ENCODE results near the gene LDHA. TPM values are rescaled to one million over a fixed set of nuclear protein-coding genes. Genes with fewer than 3 reads are reported as not detected.

The LDHA gene
- total RNA-seq, 1 donor from 2014 or later: 977 TPM

DNA sequence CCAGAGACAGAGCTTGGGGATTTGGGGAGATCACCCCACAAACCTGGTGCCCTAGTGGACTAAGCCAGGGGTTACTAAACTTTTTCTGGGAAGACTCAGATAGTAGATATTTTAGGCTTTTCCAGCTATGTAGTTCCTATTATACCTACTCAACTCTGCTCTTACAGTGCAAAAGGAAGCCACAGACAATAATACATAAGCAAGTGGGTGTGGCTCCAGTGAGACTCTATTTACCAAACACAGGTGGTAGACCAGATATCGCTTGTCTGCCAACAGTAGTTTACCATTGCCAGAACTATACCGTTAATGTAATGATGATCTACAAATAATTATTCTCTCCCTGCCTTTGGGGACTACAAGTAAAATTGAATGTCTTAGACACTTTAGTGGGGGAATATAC lies 24.7 kb downstream of the LDHA start:
- no peaks in the 10 kb centered on the region for H3K9me3 ChIP-seq (ENCODE audit: low read depth)
- no peaks in the 10 kb centered on the region for H4K20me1 ChIP-seq (ENCODE audit: low read depth)
- TF ChIP-seq, protein P1, sequence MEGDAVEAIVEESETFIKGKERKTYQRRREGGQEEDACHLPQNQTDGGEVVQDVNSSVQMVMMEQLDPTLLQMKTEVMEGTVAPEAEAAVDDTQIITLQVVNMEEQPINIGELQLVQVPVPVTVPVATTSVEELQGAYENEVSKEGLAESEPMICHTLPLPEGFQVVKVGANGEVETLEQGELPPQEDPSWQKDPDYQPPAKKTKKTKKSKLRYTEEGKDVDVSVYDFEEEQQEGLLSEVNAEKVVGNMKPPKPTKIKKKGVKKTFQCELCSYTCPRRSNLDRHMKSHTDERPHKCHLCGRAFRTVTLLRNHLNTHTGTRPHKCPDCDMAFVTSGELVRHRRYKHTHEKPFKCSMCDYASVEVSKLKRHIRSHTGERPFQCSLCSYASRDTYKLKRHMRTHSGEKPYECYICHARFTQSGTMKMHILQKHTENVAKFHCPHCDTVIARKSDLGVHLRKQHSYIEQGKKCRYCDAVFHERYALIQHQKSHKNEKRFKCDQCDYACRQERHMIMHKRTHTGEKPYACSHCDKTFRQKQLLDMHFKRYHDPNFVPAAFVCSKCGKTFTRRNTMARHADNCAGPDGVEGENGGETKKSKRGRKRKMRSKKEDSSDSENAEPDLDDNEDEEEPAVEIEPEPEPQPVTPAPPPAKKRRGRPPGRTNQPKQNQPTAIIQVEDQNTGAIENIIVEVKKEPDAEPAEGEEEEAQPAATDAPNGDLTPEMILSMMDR (IDR thresholded peaks at IDR 0.05): no peak
- no peak for TF ChIP-seq EZH2 (IDR thresholded peaks at IDR 0.05)
- no peak for TF ChIP-seq EZH2phosphoT487 (IDR thresholded peaks at IDR 0.05)
- Mint-ChIP-seq H3K4me3 (no peak overlapping the region), H3K27ac (no peak overlapping the region), H3K4me1 (no peaks in the 10 kb centered on the region), H3K27me3 (ENCODE audit: insufficient read depth, low read depth) (no peaks in the 10 kb centered on the region), H3K36me3 (no peaks in the 10 kb centered on the region), H3K9me3 (no peaks in the 10 kb centered on the region)
- H3K9ac ChIP-seq: no peak overlapping the region
- H3K27ac ChIP-seq: no peak overlapping the region
- no peaks in the 10 kb centered on the region for H3K36me3 ChIP-seq
- no peak overlapping the region for H2AFZ ChIP-seq (replicated peaks)
- H3K4me2 ChIP-seq: no peak overlapping the region
- DNase-seq (ENCODE audit: low spot score): no peak
- H3K79me2 ChIP-seq (ENCODE audit: low read depth): no peaks in the 10 kb centered on the region
- H3F3A ChIP-seq (ENCODE audit: low read depth): no peaks in the 10 kb centered on the region
- no peak overlapping the region for H3K4me3 ChIP-seq
- no peaks in the 10 kb centered on the region for H3K4me1 ChIP-seq
- no peaks in the 10 kb centered on the region for H3K27me3 ChIP-seq

DNA sequence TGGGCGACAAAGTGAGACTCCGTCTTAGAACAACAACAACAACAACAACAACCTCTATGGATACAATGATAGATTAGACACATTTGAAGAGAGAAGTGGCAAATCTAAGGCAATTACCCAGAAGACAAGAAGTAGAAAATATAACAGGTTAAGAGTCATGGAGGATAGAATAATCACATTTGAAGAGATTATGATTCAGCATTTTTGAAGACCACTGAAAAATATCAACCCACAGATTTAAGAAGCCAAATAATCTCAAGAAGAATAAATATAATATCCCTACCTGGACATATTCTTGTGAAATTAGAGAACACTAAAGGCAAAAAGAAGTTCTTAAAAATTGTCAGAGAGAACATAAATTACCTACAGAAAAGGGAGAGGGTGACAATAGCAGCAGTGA lies 25.7 kb downstream of the LDHA start:
- no peak overlapping the region for H3K27ac Mint-ChIP-seq
- Histone ChIP-seq H3K4me1 (no peaks in the 10 kb centered on the region), H3K9me3 (ENCODE audit: low read depth) (no peaks in the 10 kb centered on the region), H3K27ac (no peak overlapping the region), H2AFZ (replicated peaks) (no peak overlapping the region), H3K4me3 (no peak overlapping the region), H3K79me2 (ENCODE audit: low read depth) (no peaks in the 10 kb centered on the region), H3K4me2 (no peak overlapping the region), H3K9ac (no peak overlapping the region), H3F3A (ENCODE audit: low read depth) (no peaks in the 10 kb centered on the region), H3K36me3 (no peaks in the 10 kb centered on the region), H4K20me1 (ENCODE audit: low read depth) (no peaks in the 10 kb centered on the region), H3K27me3 (no peaks in the 10 kb centered on the region)
- H3K36me3 Mint-ChIP-seq: no peaks in the 10 kb centered on the region
- H3K9me3 Mint-ChIP-seq: no peaks in the 10 kb centered on the region
- TF ChIP-seq EZH2 (IDR thresholded peaks at IDR 0.05) (no peak), EZH2phosphoT487 (IDR thresholded peaks at IDR 0.05) (no peak)
- TF ChIP-seq, protein P1 (IDR thresholded peaks at IDR 0.05): no peak
- H3K4me1 Mint-ChIP-seq: no peaks in the 10 kb centered on the region
- H3K27me3 Mint-ChIP-seq (ENCODE audit: insufficient read depth, low read depth): no peaks in the 10 kb centered on the region
- no peak for DNase-seq (ENCODE audit: low spot score)
- no peak overlapping the region for H3K4me3 Mint-ChIP-seq

DNA sequence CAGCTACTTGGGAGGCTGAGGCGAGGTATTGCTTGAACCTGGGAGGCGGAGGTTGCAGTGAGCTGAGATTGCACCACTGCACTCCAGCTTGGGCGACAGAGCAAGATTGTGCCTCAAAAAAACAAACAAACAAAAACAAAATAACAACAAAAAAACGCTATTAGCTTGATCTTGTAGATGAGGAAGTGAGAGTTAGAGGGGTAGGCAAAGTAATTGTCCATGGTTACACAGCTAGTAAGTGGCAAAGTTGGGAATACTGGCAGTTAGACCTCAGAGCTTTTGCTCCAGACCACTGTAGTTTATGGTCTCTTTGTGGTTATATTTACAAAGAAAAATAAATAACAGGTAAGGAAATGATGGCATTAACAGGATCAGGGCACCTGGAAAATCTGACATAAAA lies 32.9 kb downstream of the LDHA start:
- Histone ChIP-seq H2AFZ (replicated peaks) (no peak overlapping the region), H3K9me3 (ENCODE audit: low read depth) (no peaks in the 10 kb centered on the region), H3F3A (ENCODE audit: low read depth) (no peaks in the 10 kb centered on the region), H3K79me2 (ENCODE audit: low read depth) (no peaks in the 10 kb centered on the region), H3K4me1 (no peaks in the 10 kb centered on the region), H3K27ac (no peak overlapping the region), H4K20me1 (ENCODE audit: low read depth) (no peaks in the 10 kb centered on the region), H3K4me3 (no peak overlapping the region), H3K9ac (no peak overlapping the region), H3K4me2 (no peak overlapping the region), H3K27me3 (no peaks in the 10 kb centered on the region), H3K36me3 (no peaks in the 10 kb centered on the region)
- no peak overlapping the region for H3K4me3 Mint-ChIP-seq
- TF ChIP-seq, protein P1 (IDR thresholded peaks at IDR 0.05): no peak
- no peak for TF ChIP-seq EZH2 (IDR thresholded peaks at IDR 0.05)
- TF ChIP-seq EZH2phosphoT487 (IDR thresholded peaks at IDR 0.05): no peak
- peaks cover 2% of the 10 kb centered on the region for H3K27me3 Mint-ChIP-seq (ENCODE audit: insufficient read depth, low read depth)
- H3K36me3 Mint-ChIP-seq: no peaks in the 10 kb centered on the region
- no peak for DNase-seq (ENCODE audit: low spot score)
- no peaks in the 10 kb centered on the region for H3K4me1 Mint-ChIP-seq
- no peaks in the 10 kb centered on the region for H3K9me3 Mint-ChIP-seq
- H3K27ac Mint-ChIP-seq: no peak overlapping the region

All from neural progenitor cell (in vitro differentiated cells).